Measurements from ENCODE around the gene C9orf85. TPM values are rescaled to one million over a fixed set of nuclear protein-coding genes. Genes with fewer than 3 reads are reported as not detected.

Gene C9orf85
- total and polyA plus RNA-seq, 7 donors: 5.5 to 13.7 (median 8.5) TPM

GRCh38 chr9:71885467-71885866 lies 26.0 kb upstream of the C9orf85 start:
- no peak for TF ChIP-seq CTCF (IDR thresholded peaks at IDR 0.05)
- no peak overlapping the region for H3K27ac ChIP-seq
- ATAC-seq: no peak

GRCh38 chr9:71886015-71886414 lies 25.4 kb upstream of the C9orf85 start:
- Histone ChIP-seq H3K27ac (no peak overlapping the region), H3K4me1 (peaks cover 22% of the 10 kb centered on the region), H3K4me3 (no peak overlapping the region), H3K36me3 (ENCODE audit: insufficient read depth in 1 of 2, low read depth in 1 of 2) (no peaks in the 10 kb centered on the region), H3K9me3 (peaks cover 15% of the 10 kb centered on the region), H3K27me3 (ENCODE audit: insufficient read depth in 3 of 3, low read length in 2 of 3) (no peaks in the 10 kb centered on the region)
- DNase-seq (no peak), ATAC-seq (no peak)
- intact Hi-C loops (cut with DNase I): no loop called here
- 89 to 96% (median 93%) methylated on average over 1 of the region's 1 CpG for WGBS, 3 donors
- no peak for TF ChIP-seq CTCF (IDR thresholded peaks at IDR 0.05)

More at GRCh38 chr9:71885467-71885866, 26.0 kb upstream of the C9orf85 start:
- Histone ChIP-seq H3K27me3 (ENCODE audit: insufficient read depth in 3 of 3, low read length in 2 of 3) (no peaks in the 10 kb centered on the region), H3K9me3 (peaks cover 15% of the 10 kb centered on the region), H3K4me1 (peaks cover 17% of the 10 kb centered on the region), H3K36me3 (ENCODE audit: insufficient read depth in 1 of 2, low read depth in 1 of 2) (no peaks in the 10 kb centered on the region), H3K4me3 (no peak overlapping the region)
- DNase-seq: no peak
- WGBS, 3 donors: 17 to 41% (median 28%) methylated on average over 2 of the region's 2 CpGs
- intact Hi-C loops (cut with DNase I): no loop called here

GRCh38 chr9:71886541-71886940 lies 24.9 kb upstream of the C9orf85 start:
- no peak overlapping the region for H3K27ac ChIP-seq
- ATAC-seq: no peak
- DNase-seq: no peak

GRCh38 chr9:71887362-71887761 lies 24.1 kb upstream of the C9orf85 start:
- Histone ChIP-seq H3K27ac (no peak overlapping the region), H3K27me3 (ENCODE audit: insufficient read depth in 3 of 3, low read length in 2 of 3) (no peaks in the 10 kb centered on the region), H3K4me3 (no peak overlapping the region), H3K9me3 (peaks cover 15% of the 10 kb centered on the region), H3K36me3 (ENCODE audit: insufficient read depth in 1 of 2, low read depth in 1 of 2) (no peaks in the 10 kb centered on the region), H3K4me1 (peaks cover 30% of the 10 kb centered on the region)
- intact Hi-C loops (cut with DNase I): no loop called here
- no peak for TF ChIP-seq CTCF (IDR thresholded peaks at IDR 0.05)
- 39 to 64% (median 41%) methylated on average over 1 of the region's 1 CpG for WGBS, 3 donors
- DNase-seq (no peak), ATAC-seq (no peak)

More at GRCh38 chr9:71886541-71886940, 24.9 kb upstream of the C9orf85 start:
- H3K4me3 ChIP-seq: no peak overlapping the region
- 93 to 95% (median 94%) methylated on average over 10 of the region's 10 CpGs for WGBS, 3 donors
- peaks cover 25% of the 10 kb centered on the region for H3K4me1 ChIP-seq
- H3K9me3 ChIP-seq: peaks cover 15% of the 10 kb centered on the region
- no peak for TF ChIP-seq CTCF (IDR thresholded peaks at IDR 0.05)
- intact Hi-C loops (cut with DNase I): no loop called here
- no peaks in the 10 kb centered on the region for H3K36me3 ChIP-seq (ENCODE audit: insufficient read depth in 1 of 2, low read depth in 1 of 2)
- no peaks in the 10 kb centered on the region for H3K27me3 ChIP-seq (ENCODE audit: insufficient read depth in 3 of 3, low read length in 2 of 3)

GRCh38 chr9:71890042-71890679 lies 21.3 kb upstream of the C9orf85 start:
- Histone ChIP-seq H3K27ac (no peak overlapping the region), H3K27me3 (ENCODE audit: insufficient read depth in 3 of 3, low read length in 2 of 3) (no peaks in the 10 kb centered on the region), H3K4me3 (no peak overlapping the region), H3K4me1 (peaks cover 39% of the 10 kb centered on the region), H3K9me3 (no peaks in the 10 kb centered on the region), H3K36me3 (ENCODE audit: insufficient read depth in 1 of 2, low read depth in 1 of 2) (no peaks in the 10 kb centered on the region)
- no peak for TF ChIP-seq CTCF (IDR thresholded peaks at IDR 0.05)
- peak in 1 of 4 donors; percentile 52 for ATAC-seq
- no peak for DNase-seq
- 46 to 64% (median 54%) methylated on average over 3 of the region's 3 CpGs for WGBS, 3 donors
- intact Hi-C loops (cut with DNase I): no loop called here

All from psoas muscle (tissue), 8 donors.